MM.1S (cell line): ENCODE results near the gene ITGAV.

Experiments used
- DNase-seq: peaks from one replicate; pipeline ENCODE4 v3.0.0-alpha.2; 2015
- H2AFZ ChIP-seq: fragments of 300-600 bp; sonication (generic); 2 replicates; pipeline ENCODE4 v1.6.0; 2016; ENCODE audit warnings: antibody characterized with exemption, low read length
- H3F3A ChIP-seq: fragments of 300-600 bp; sonication (generic); 2 replicates; pipeline ENCODE4 v1.6.1; 2016; ENCODE audit warnings: mild to moderate bottlenecking, antibody characterized with exemption, low read length, moderate library complexity, mixed read lengths; ENCODE audit not compliant: insufficient read depth
- H3K27ac ChIP-seq: fragments of 300-600 bp; sonication (generic); 2 replicates; pipeline ENCODE4 v1.5.1; 2016; ENCODE audit warnings: mild to moderate bottlenecking, low read length
- H3K27me3 ChIP-seq: fragments of 300-600 bp; sonication (generic); replicated peaks from 2 replicates; pipeline ENCODE4 v1.6.0; 2016; ENCODE audit warnings: low read length; ENCODE audit not compliant: insufficient read depth
- H3K36me3 ChIP-seq: fragments of 300-600 bp; sonication (generic); replicated peaks from 2 replicates; pipeline ENCODE4 v1.6.1; 2016; ENCODE audit warnings: mild to moderate bottlenecking, low read length, mixed read lengths; ENCODE audit not compliant: insufficient read depth
- H3K4me1 ChIP-seq: fragments of 300-600 bp; sonication (generic); 2 replicates; pipeline ENCODE4 v1.6.1; 2016; ENCODE audit warnings: low read length, mixed read lengths
- H3K4me2 ChIP-seq: fragments of 300-600 bp; sonication (generic); 2 replicates; pipeline ENCODE4 v1.6.0; 2016; ENCODE audit warnings: low read depth, low read length
- H3K4me3 ChIP-seq: fragments of 300-600 bp; sonication (generic); 2 replicates; pipeline ENCODE4 v1.5.1; 2016; ENCODE audit warnings: low read length, mixed read lengths
- H3K79me2 ChIP-seq: fragments of 300-600 bp; sonication (generic); 2 replicates; pipeline ENCODE4 v1.6.1; 2016; ENCODE audit warnings: mixed run types, low read length, mixed read lengths
- H3K9ac ChIP-seq: fragments of 300-600 bp; sonication (generic); 2 replicates; pipeline ENCODE4 v1.6.1; 2016; ENCODE audit warnings: low read length, mixed read lengths
- H3K9me2 ChIP-seq: fragments of 300-600 bp; sonication (generic); replicated peaks from 2 replicates; pipeline ENCODE4 v1.6.1; 2016; ENCODE audit warnings: mild to moderate bottlenecking, low read length, mixed read lengths; ENCODE audit not compliant: insufficient read depth
- H3K9me3 ChIP-seq: fragments of 300-600 bp; sonication (generic); replicated peaks from 2 replicates; pipeline ENCODE4 v1.6.1; 2016; ENCODE audit warnings: mild to moderate bottlenecking, low read length, mixed read lengths; ENCODE audit not compliant: insufficient read depth
- H4K20me1 ChIP-seq: fragments of 300-600 bp; sonication (generic); 2 replicates; pipeline ENCODE4 v1.6.1; 2016; ENCODE audit warnings: mild to moderate bottlenecking, low read length, moderate library complexity, mixed read lengths; ENCODE audit not compliant: insufficient read depth
- CTCF ChIP-seq: fragments of 300-600 bp; sonication (generic); IDR thresholded peaks from 2 replicates; pipeline ENCODE4 v1.5.1; 2016; ENCODE audit warnings: antibody characterized with exemption, low read length, mixed read lengths
- EZH2 ChIP-seq: fragments of 300-600 bp; sonication (generic); optimal IDR thresholded peaks from 2 replicates; pipeline ENCODE3; 2017; ENCODE audit warnings: low read depth, mild to moderate bottlenecking, antibody characterized with exemption, low read length, mixed read lengths
- EZH2phosphoT487 ChIP-seq: fragments of 300-600 bp; sonication (generic); IDR thresholded peaks from 2 replicates; pipeline ENCODE4 v1.6.1; 2018; ENCODE audit warnings: antibody characterized with exemption, low read length

ITGAV gene

GRCh38 chr2:186728631-186729030 lies 138.8 kb downstream of the ITGAV start:
- Histone ChIP-seq H3F3A (no peaks in the 10 kb centered on the region), H3K9me3 (no peaks in the 10 kb centered on the region; the same call in 1 of the 2 replicates), H3K9ac (no peak overlapping the region), H3K4me2 (no peak overlapping the region), H3K27ac (no peak overlapping the region), H3K4me3 (no peak overlapping the region), H3K9me2 (no peaks in the 10 kb centered on the region), H3K27me3 (no peaks in the 10 kb centered on the region), H4K20me1 (no peaks in the 10 kb centered on the region), H3K4me1 (no peaks in the 10 kb centered on the region), H2AFZ (no peak overlapping the region), H3K79me2 (no peaks in the 10 kb centered on the region), H3K36me3 (no peaks in the 10 kb centered on the region)
- no peak for DNase-seq
- no peak for TF ChIP-seq EZH2
- TF ChIP-seq EZH2phosphoT487: no peak
- TF ChIP-seq CTCF: no peak
